ENCODE results near the gene PPP4R4.

Gene PPP4R4

GRCh38 chr14:94179244-94179643 lies 5.1 kb downstream of the PPP4R4 start:
- Histone ChIP-seq H3K4me1 (ENCODE audit: insufficient read depth, insufficient read length) (no peaks in the 10 kb centered on the region), H3K9me3 (ENCODE audit: insufficient read depth, low read length) (no peaks in the 10 kb centered on the region), H3K9ac (ENCODE audit: insufficient read length, low read depth) (no peak overlapping the region), H3K27me3 (ENCODE audit: insufficient read depth, insufficient read length) (peaks cover 10% of the 10 kb centered on the region), H3K4me3 (ENCODE audit: insufficient read length, low read depth) (no peak overlapping the region), H3K36me3 (ENCODE audit: insufficient read depth, insufficient read length, low read length) (no peaks in the 10 kb centered on the region)
- TF ChIP-seq ZNF274 (IDR thresholded peaks at IDR 0.05; ENCODE audit: low read depth, low read length) (no peak), SUZ12 (IDR thresholded peaks at IDR 0.05; ENCODE audit: extremely low read depth, insufficient read depth, insufficient read length) (no peak), YY1 (IDR thresholded peaks at IDR 0.05; ENCODE audit: insufficient read depth, insufficient read length) (no peak)
- no peak for DNase-seq (ENCODE audit: low read depth, low spot score)

GRCh38 chr14:94180655-94181271 lies 6.6 kb downstream of the PPP4R4 start:
- Histone ChIP-seq H3K36me3 (ENCODE audit: insufficient read depth, insufficient read length, low read length) (no peaks in the 10 kb centered on the region), H3K9me3 (ENCODE audit: insufficient read depth, low read length) (no peaks in the 10 kb centered on the region), H3K4me3 (ENCODE audit: insufficient read length, low read depth) (no peak overlapping the region), H3K9ac (ENCODE audit: insufficient read length, low read depth) (no peak overlapping the region), H3K27me3 (ENCODE audit: insufficient read depth, insufficient read length) (peaks cover 3% of the 10 kb centered on the region), H3K4me1 (ENCODE audit: insufficient read depth, insufficient read length) (no peaks in the 10 kb centered on the region)
- DNase-seq (ENCODE audit: low read depth, low spot score): no peak
- no peak for TF ChIP-seq ZNF274 (IDR thresholded peaks at IDR 0.05; ENCODE audit: low read depth, low read length)
- no peak for TF ChIP-seq SUZ12 (IDR thresholded peaks at IDR 0.05; ENCODE audit: extremely low read depth, insufficient read depth, insufficient read length)
- no peak for TF ChIP-seq YY1 (IDR thresholded peaks at IDR 0.05; ENCODE audit: insufficient read depth, insufficient read length)

GRCh38 chr14:94181835-94182234 lies 7.7 kb downstream of the PPP4R4 start:
- TF ChIP-seq YY1 (IDR thresholded peaks at IDR 0.05; ENCODE audit: insufficient read depth, insufficient read length) (no peak), SUZ12 (IDR thresholded peaks at IDR 0.05; ENCODE audit: extremely low read depth, insufficient read depth, insufficient read length) (no peak), ZNF274 (IDR thresholded peaks at IDR 0.05; ENCODE audit: low read depth, low read length) (no peak)
- Histone ChIP-seq H3K4me1 (ENCODE audit: insufficient read depth, insufficient read length) (no peaks in the 10 kb centered on the region), H3K9ac (ENCODE audit: insufficient read length, low read depth) (no peak overlapping the region), H3K9me3 (ENCODE audit: insufficient read depth, low read length) (no peaks in the 10 kb centered on the region), H3K36me3 (ENCODE audit: insufficient read depth, insufficient read length, low read length) (no peaks in the 10 kb centered on the region), H3K27me3 (ENCODE audit: insufficient read depth, insufficient read length) (no peaks in the 10 kb centered on the region), H3K4me3 (ENCODE audit: insufficient read length, low read depth) (no peak overlapping the region)
- DNase-seq (ENCODE audit: low read depth, low spot score): no peak

GRCh38 chr14:94192536-94192935 lies 18.4 kb downstream of the PPP4R4 start:
- no peaks in the 10 kb centered on the region for H3K4me1 ChIP-seq (ENCODE audit: insufficient read depth, insufficient read length)
- TF ChIP-seq SUZ12 (IDR thresholded peaks at IDR 0.05; ENCODE audit: extremely low read depth, insufficient read depth, insufficient read length) (no peak), YY1 (IDR thresholded peaks at IDR 0.05; ENCODE audit: insufficient read depth, insufficient read length) (no peak), ZNF274 (IDR thresholded peaks at IDR 0.05; ENCODE audit: low read depth, low read length) (no peak)
- DNase-seq (ENCODE audit: low read depth, low spot score): no peak
- no peaks in the 10 kb centered on the region for H3K36me3 ChIP-seq (ENCODE audit: insufficient read depth, insufficient read length, low read length)
- H3K9ac ChIP-seq (ENCODE audit: insufficient read length, low read depth): no peak overlapping the region
- no peak overlapping the region for H3K4me3 ChIP-seq (ENCODE audit: insufficient read length, low read depth)
- H3K27me3 ChIP-seq (ENCODE audit: insufficient read depth, insufficient read length): no peaks in the 10 kb centered on the region
- no peaks in the 10 kb centered on the region for H3K9me3 ChIP-seq (ENCODE audit: insufficient read depth, low read length)

GRCh38 chr14:94193776-94194175 lies 19.7 kb downstream of the PPP4R4 start:
- DNase-seq (ENCODE audit: low read depth, low spot score): no peak
- Histone ChIP-seq H3K9ac (ENCODE audit: insufficient read length, low read depth) (no peak overlapping the region), H3K27me3 (ENCODE audit: insufficient read depth, insufficient read length) (no peaks in the 10 kb centered on the region), H3K9me3 (ENCODE audit: insufficient read depth, low read length) (no peaks in the 10 kb centered on the region), H3K4me1 (ENCODE audit: insufficient read depth, insufficient read length) (no peaks in the 10 kb centered on the region), H3K4me3 (ENCODE audit: insufficient read length, low read depth) (no peak overlapping the region), H3K36me3 (ENCODE audit: insufficient read depth, insufficient read length, low read length) (no peaks in the 10 kb centered on the region)
- TF ChIP-seq YY1 (IDR thresholded peaks at IDR 0.05; ENCODE audit: insufficient read depth, insufficient read length) (no peak), ZNF274 (IDR thresholded peaks at IDR 0.05; ENCODE audit: low read depth, low read length) (no peak), SUZ12 (IDR thresholded peaks at IDR 0.05; ENCODE audit: extremely low read depth, insufficient read depth, insufficient read length) (no peak)

- Histone ChIP-seq H3K4me3 (ENCODE audit: insufficient read length, low read depth) (no peak overlapping the region), H3K27me3 (ENCODE audit: insufficient read depth, insufficient read length) (no peaks in the 10 kb centered on the region), H3K4me1 (ENCODE audit: insufficient read depth, insufficient read length) (no peaks in the 10 kb centered on the region), H3K9ac (ENCODE audit: insufficient read length, low read depth) (no peak overlapping the region), H3K36me3 (ENCODE audit: insufficient read depth, insufficient read length, low read length) (no peaks in the 10 kb centered on the region), H3K9me3 (ENCODE audit: insufficient read depth, low read length) (peaks cover 10% of the 10 kb centered on the region; the same call in 1 of the 2 replicates)
- DNase-seq (ENCODE audit: low read depth, low spot score): no peak
- TF ChIP-seq ZNF274 (IDR thresholded peaks at IDR 0.05; ENCODE audit: low read depth, low read length) (no peak), SUZ12 (IDR thresholded peaks at IDR 0.05; ENCODE audit: extremely low read depth, insufficient read depth, insufficient read length) (no peak), YY1 (IDR thresholded peaks at IDR 0.05; ENCODE audit: insufficient read depth, insufficient read length) (no peak)
These were observed 21.9 kb downstream of the PPP4R4 start for GRCh38 chr14:94196057-94196456.

- Histone ChIP-seq H3K4me3 (ENCODE audit: insufficient read length, low read depth) (no peak overlapping the region), H3K4me1 (ENCODE audit: insufficient read depth, insufficient read length) (no peaks in the 10 kb centered on the region), H3K36me3 (ENCODE audit: insufficient read depth, insufficient read length, low read length) (no peaks in the 10 kb centered on the region), H3K9me3 (ENCODE audit: insufficient read depth, low read length) (peaks cover 10% of the 10 kb centered on the region; the same call in 1 of the 2 replicates), H3K27me3 (ENCODE audit: insufficient read depth, insufficient read length) (no peaks in the 10 kb centered on the region), H3K9ac (ENCODE audit: insufficient read length, low read depth) (no peak overlapping the region)
- no peak for DNase-seq (ENCODE audit: low read depth, low spot score)
- no peak for TF ChIP-seq SUZ12 (IDR thresholded peaks at IDR 0.05; ENCODE audit: extremely low read depth, insufficient read depth, insufficient read length)
- no peak for TF ChIP-seq ZNF274 (IDR thresholded peaks at IDR 0.05; ENCODE audit: low read depth, low read length)
These were observed 29.5 kb downstream of the PPP4R4 start for GRCh38 chr14:94203473-94204210.
